Gastroesophageal sphincter (tissue), 4 donors: ENCODE measurements around the gene PYY. TPM values are rescaled to one million over a fixed set of nuclear protein-coding genes. Genes with fewer than 3 reads are reported as not detected.

ENCODE experiments used
- ATAC-seq: fragments of 150-250 bp; one replicate; pipeline ENCODE4 v1.9.1; 2016; ENCODE audit warnings: mild to moderate bottlenecking, moderate library complexity
- H3K27ac ChIP-seq, 4 donors: fragments of 200-600 bp; sonication (generic) in 3 of 4; 1 replicate in 3 of 4; 2 replicates in 1 of 4; pipeline ENCODE4 v1.5.1; 2016 to 2019
- H3K27me3 ChIP-seq: fragments of 200-600 bp; sonication (generic); one replicate; pipeline ENCODE4 v1.5.1; 2019
- H3K36me3 ChIP-seq, 2 donors: fragments of 200-600 bp; sonication (generic); one replicate each; pipeline ENCODE4 v1.5.1; 2019; ENCODE audit warnings: control low read depth in 1 of 2
- H3K4me1 ChIP-seq, 3 donors: fragments of 200-600 bp; sonication (generic); 1 replicate in 2 of 3; 2 replicates in 1 of 3; pipeline ENCODE4 v1.5.1; 2016 to 2019; ENCODE audit warnings: control low read depth in 2 of 3
- H3K4me3 ChIP-seq, 2 donors: fragments of 200-600 bp; sonication (generic); one replicate each; pipeline ENCODE4 v1.5.1; 2019; ENCODE audit warnings: mild to moderate bottlenecking in 1 of 2, moderate library complexity in 1 of 2
- H3K9me3 ChIP-seq, 3 donors: fragments of 200-600 bp; sonication (generic); one replicate each; pipeline ENCODE4 v1.5.1; 2017 to 2019; ENCODE audit warnings: control low read depth in 2 of 3
- EP300 ChIP-seq: sonication (generic); formaldehyde crosslinking; IDR thresholded peaks from one replicate; pipeline ENCODE4 v1.6.1; 2017; ENCODE audit warnings: antibody characterized with exemption, mild to moderate bottlenecking
- POLR2A ChIP-seq, 2 donors: fragments of 450-650 bp; IDR thresholded peaks; one replicate each; pipeline ENCODE4 v1.6.1; 2017; ENCODE audit warnings: antibody characterized with exemption in 2 of 2, mild to moderate bottlenecking in 2 of 2, moderate library complexity in 1 of 2
- POLR2AphosphoS5 ChIP-seq: sonication (generic); formaldehyde crosslinking; IDR thresholded peaks from one replicate; pipeline ENCODE4 v1.6.1; 2017; ENCODE audit warnings: antibody characterized with exemption
- WGBS, 2 donors: methylation state at CpG; one replicate each; pipeline ENCODE4 v1.1.5; 2018; ENCODE audit warnings: low coverage in 1 of 2; 5-methylcytosine and 5-hydroxymethylcytosine counted together
- total RNA-seq, 4 donors: library from RNA; depleted of rRNA; stranded (reverse); fragments of >200 nt; gene quantifications; one replicate each; pipeline ENCODE4 v1.1.0, GENCODE V29; 2016
- TF ChIP-seq, protein P1 (sequence below), 4 experiments: fragments of 200-600 bp in 2 of 4; fragments of 450-650 bp in 2 of 4; sonication (generic) in 1 of 4; IDR thresholded peaks; one replicate each; pipeline ENCODE4 v1.5.1; 2017 to 2019; ENCODE audit warnings: antibody characterized with exemption in 4 of 4, mild to moderate bottlenecking in 2 of 4, moderate library complexity in 2 of 4

The PYY gene
- total RNA-seq, 4 donors from 2014 or later: not detected

DNA sequence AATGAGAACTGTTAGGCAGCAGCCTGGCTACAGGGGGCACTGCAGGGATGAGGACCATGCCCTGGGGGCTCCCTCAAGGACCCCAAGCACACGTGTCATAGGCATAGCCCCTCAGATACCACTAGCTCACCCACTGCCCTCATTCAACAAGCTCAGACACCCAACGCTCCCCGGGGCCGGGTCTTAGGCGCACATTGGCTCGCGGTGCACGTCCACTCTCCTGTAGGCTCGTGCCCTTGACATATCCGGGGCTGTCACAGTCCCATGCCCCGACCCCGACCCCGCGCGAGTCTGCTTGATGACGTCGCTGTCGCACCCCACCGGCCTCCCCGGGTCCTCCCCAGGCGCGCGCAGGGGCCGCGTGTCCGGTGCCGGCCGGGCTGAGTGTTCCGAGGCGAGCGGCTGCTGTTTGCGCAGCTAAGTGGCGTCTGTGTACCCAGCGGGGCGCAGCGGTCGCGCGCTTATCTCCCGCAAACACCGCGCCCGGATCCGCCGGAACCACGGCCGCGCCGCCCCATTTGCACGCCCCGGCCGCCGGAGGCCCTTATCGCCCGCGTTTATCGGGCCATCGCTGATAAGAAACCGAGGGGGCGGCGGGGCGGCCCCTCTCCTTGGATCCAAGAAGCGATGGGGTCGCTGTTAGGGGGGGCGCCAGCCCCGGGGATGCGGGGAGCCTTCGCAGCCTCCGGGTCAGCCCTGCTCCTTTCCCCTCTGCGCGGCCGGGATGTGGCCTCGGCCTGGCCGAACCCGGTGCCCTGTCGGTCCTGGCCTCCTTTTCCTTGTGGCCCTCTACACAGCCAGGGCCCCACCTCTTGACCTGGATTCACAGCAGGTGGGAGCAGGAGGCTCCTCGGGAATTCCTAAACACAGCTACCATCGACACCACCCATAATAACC lies 30.0 kb upstream of the PYY start:
- 0 to 7% methylated on average over 1 to 11 of the region's 78 CpGs for WGBS, 2 donors
- peaks cover 0 to 15% (median 8%) of the 10 kb centered on the region in 3 donors for H3K4me1 ChIP-seq
- H3K27me3 ChIP-seq: peaks cover 79% of the 10 kb centered on the region

DNA sequence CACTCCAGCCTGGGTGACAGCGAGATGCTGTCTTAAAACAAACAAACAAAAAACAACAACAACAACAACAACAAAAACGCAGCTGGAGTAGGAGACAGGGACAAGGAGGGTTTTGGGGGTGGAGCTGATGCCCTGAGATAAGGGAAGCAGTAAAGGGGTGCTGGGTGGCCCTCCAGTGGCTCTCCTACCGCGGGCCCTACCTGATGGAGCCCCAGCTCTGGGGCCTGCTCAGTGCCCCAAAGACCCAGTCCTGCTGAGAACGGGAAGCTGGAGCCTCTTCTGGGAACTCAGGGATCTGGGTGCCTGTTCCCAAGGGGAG lies 29.4 kb upstream of the PYY start:
- H3K9me3 ChIP-seq: no peaks in the 10 kb centered on the region
- peaks cover 0 to 15% (median 8%) of the 10 kb centered on the region in 3 donors for H3K4me1 ChIP-seq
- no peak overlapping the region for H3K27ac ChIP-seq
- 0 to 24% methylated on average over 2 to 4 of the region's 5 CpGs for WGBS, 2 donors
- no peaks in the 10 kb centered on the region for H3K36me3 ChIP-seq
- H3K27me3 ChIP-seq: peaks cover 77% of the 10 kb centered on the region
- no peak for TF ChIP-seq POLR2A (IDR thresholded peaks at IDR 0.05)
- TF ChIP-seq POLR2AphosphoS5: no peak
- TF ChIP-seq, protein P1, sequence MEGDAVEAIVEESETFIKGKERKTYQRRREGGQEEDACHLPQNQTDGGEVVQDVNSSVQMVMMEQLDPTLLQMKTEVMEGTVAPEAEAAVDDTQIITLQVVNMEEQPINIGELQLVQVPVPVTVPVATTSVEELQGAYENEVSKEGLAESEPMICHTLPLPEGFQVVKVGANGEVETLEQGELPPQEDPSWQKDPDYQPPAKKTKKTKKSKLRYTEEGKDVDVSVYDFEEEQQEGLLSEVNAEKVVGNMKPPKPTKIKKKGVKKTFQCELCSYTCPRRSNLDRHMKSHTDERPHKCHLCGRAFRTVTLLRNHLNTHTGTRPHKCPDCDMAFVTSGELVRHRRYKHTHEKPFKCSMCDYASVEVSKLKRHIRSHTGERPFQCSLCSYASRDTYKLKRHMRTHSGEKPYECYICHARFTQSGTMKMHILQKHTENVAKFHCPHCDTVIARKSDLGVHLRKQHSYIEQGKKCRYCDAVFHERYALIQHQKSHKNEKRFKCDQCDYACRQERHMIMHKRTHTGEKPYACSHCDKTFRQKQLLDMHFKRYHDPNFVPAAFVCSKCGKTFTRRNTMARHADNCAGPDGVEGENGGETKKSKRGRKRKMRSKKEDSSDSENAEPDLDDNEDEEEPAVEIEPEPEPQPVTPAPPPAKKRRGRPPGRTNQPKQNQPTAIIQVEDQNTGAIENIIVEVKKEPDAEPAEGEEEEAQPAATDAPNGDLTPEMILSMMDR (IDR thresholded peaks at IDR 0.05): no peak
- no peak for TF ChIP-seq EP300
- ATAC-seq: no peak
- peak overlapping the region in 1 of 2 donors; percentile 48 for H3K4me3 ChIP-seq

More for the DNA sequence above, 30.0 kb upstream of the PYY start:
- TF ChIP-seq, protein P1 (IDR thresholded peaks at IDR 0.05): no peak
- TF ChIP-seq EP300 (no peak), POLR2A (IDR thresholded peaks at IDR 0.05) (no peak), POLR2AphosphoS5 (no peak)
- H3K27ac ChIP-seq: no peak overlapping the region
- ATAC-seq: no peak
- H3K4me3 ChIP-seq: peak overlapping the region in 1 of 2 donors; percentile 48
- no peaks in the 10 kb centered on the region for H3K9me3 ChIP-seq
- no peaks in the 10 kb centered on the region for H3K36me3 ChIP-seq

DNA sequence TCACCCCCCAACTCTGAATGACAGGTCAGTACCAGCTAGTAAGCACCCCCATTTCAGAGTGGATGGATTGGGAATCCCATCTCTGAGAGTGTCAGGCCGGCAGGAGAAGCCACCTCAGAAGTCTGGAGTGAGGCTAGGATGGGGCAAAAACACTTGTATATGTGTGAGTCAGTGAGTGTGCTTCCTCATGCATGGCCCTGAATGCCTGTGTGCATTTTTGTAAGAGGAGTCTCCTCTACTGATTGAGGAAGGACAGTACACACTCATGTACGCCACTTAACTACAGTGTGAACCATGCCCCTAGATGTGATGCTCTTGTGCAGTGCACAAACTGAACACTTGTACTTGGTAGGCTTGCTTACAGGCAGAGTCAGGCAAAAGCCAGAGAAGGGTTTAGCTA lies 28.4 kb upstream of the PYY start:
- WGBS, 2 donors: 75% methylated on average over 2 of the region's 2 CpGs; no CpG with 5 or more reads in 1 of the 2 donors
- Histone ChIP-seq H3K36me3 (no peaks in the 10 kb centered on the region), H3K9me3 (no peaks in the 10 kb centered on the region), H3K4me3 (no peak overlapping the region), H3K27me3 (peaks cover 77% of the 10 kb centered on the region), H3K27ac (no peak overlapping the region), H3K4me1 (peaks cover 0 to 15% (median 8%) of the 10 kb centered on the region in 3 donors)
- TF ChIP-seq EP300 (no peak), POLR2AphosphoS5 (no peak), POLR2A (IDR thresholded peaks at IDR 0.05) (no peak)
- TF ChIP-seq, protein P1 (IDR thresholded peaks at IDR 0.05): no peak
- ATAC-seq: no peak

DNA sequence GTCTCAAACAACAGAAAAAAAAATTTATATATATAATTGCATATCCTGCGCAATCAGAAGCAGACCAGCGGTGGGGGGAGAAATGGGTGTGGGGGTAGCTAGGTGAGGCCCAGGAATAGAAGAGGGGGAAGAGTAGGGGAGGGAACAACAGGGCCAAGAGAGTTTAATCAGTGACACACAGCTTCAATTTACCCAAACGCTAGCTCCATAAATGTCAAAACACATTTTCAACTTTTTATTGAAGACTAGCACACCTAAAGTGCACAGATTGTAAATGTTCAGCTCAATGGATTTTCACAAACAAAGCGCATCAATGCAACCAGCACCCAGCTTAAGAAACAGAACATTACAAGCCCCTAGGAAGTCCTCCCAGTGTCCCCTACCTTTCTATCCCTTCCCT lies 25.9 kb upstream of the PYY start:
- Histone ChIP-seq H3K27ac (no peak overlapping the region), H3K4me1 (peaks cover 0 to 15% (median 8%) of the 10 kb centered on the region in 3 donors), H3K36me3 (no peaks in the 10 kb centered on the region), H3K27me3 (peaks cover 62% of the 10 kb centered on the region), H3K9me3 (no peaks in the 10 kb centered on the region), H3K4me3 (no peak overlapping the region)
- WGBS, 2 donors: 70 to 81% methylated on average over 4 of the region's 4 CpGs
- TF ChIP-seq POLR2A (IDR thresholded peaks at IDR 0.05): no peak
- TF ChIP-seq, protein P1 (IDR thresholded peaks at IDR 0.05): no peak
- TF ChIP-seq EP300: no peak
- ATAC-seq: no peak

DNA sequence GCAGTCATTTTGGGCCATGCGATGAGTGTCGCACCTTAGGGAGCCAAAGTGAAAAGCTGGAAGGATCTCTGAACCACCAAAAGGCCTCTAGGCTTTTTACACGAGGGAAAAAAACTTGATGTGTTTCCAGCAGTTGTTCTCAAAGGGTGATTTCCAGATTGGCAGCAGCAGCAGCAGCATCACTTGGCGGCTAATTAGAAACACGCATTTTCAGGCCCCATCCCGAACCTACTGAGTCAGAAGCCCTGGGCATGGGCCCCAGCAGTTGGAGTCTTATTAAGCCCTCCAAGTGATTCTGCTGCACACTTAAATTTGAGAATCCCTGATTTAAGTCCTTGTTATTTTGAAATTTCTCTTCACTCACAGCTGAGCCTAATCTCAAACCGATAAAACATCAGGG lies 25.3 kb upstream of the PYY start:
- H3K4me3 ChIP-seq: no peak overlapping the region
- no peaks in the 10 kb centered on the region for H3K9me3 ChIP-seq
- H3K27me3 ChIP-seq: peaks cover 59% of the 10 kb centered on the region
- H3K27ac ChIP-seq: no peak overlapping the region
- H3K4me1 ChIP-seq: peaks cover 0 to 10% (median 7%) of the 10 kb centered on the region in 3 donors
- no peak for ATAC-seq
- no peak for TF ChIP-seq POLR2A (IDR thresholded peaks at IDR 0.05)
- TF ChIP-seq POLR2AphosphoS5: no peak
- TF ChIP-seq, protein P1 (IDR thresholded peaks at IDR 0.05): no peak
- TF ChIP-seq EP300: no peak
- 52 to 81% methylated on average over 4 to 6 of the region's 7 CpGs for WGBS, 2 donors
- H3K36me3 ChIP-seq: no peaks in the 10 kb centered on the region
